SK-N-MC (cell line): ENCODE data around the gene PLXDC2.
"Not testable (repeated sequence)": the region's sequence is repeated elsewhere in the genome, so short reads cannot be mapped to it uniquely, and the experiment has no call there.

Experiments used
- DNase-seq: peaks from one replicate; pipeline ENCODE4 v3.0.0-alpha.2; 2011; ENCODE audit warnings: low read depth, low spot score
- H3K27ac ChIP-seq: fragments of 200-600 bp; sonication (generic); 2 replicates; pipeline ENCODE4 v1.5.1; 2016; ENCODE audit warnings: mixed run types
- H3K36me3 ChIP-seq: fragments of 200-600 bp; sonication (generic); 2 replicates; pipeline ENCODE4 v1.6.1; 2017; ENCODE audit warnings: antibody characterized with exemption, low read length, mixed read lengths; ENCODE audit not compliant: insufficient read depth
- H3K4me3 ChIP-seq: fragments of 200-600 bp; sonication (generic); 2 replicates; pipeline ENCODE4 v1.5.1; 2016
- H3K9ac ChIP-seq: fragments of 200-600 bp; sonication (generic); 2 replicates; pipeline ENCODE4 v1.8.0; 2017; ENCODE audit warnings: mixed run types, mixed read lengths; ENCODE audit not compliant: insufficient read length
- H3K9me3 ChIP-seq: fragments of 200-600 bp; sonication (generic); 2 replicates; pipeline ENCODE4 v1.6.1; 2017; ENCODE audit warnings: low read depth, mild to moderate bottlenecking, antibody characterized with exemption, low read length, moderate library complexity, mixed read lengths
- EZH2 ChIP-seq: fragments of 200-600 bp; sonication (generic); IDR thresholded peaks from one replicate; pipeline ENCODE4 v1.6.1; 2017; ENCODE audit warnings: antibody characterized with exemption
- FOXP2 ChIP-seq: optimal IDR thresholded peaks from 2 replicates; pipeline ENCODE3; 2011; ENCODE audit warnings: mild to moderate bottlenecking, moderate library complexity; ENCODE audit not compliant: insufficient read depth; ENCODE audit errors: extremely low read length, control extremely low read depth
- POLR2AphosphoS5 ChIP-seq: IDR thresholded peaks from 2 replicates; pipeline ENCODE4 v1.6.1; 2012; ENCODE audit warnings: mild to moderate bottlenecking, low read depth, low read length, borderline replicate concordance

The PLXDC2 gene

GRCh38 chr10:19816411-19817230 is at the start of gene PLXDC2:
TSS of gene PLXDC2 (plus strand) at chr10:19816432.
- Histone ChIP-seq H3K9ac (peak within 1 kb of the TSS; percentile 79), H3K9me3 (no peaks in the 10 kb centered on the region), H3K36me3 (peaks cover 11% of the 10 kb centered on the region), H3K27ac (peak within 1 kb of the TSS; percentile 87), H3K4me3 (peak within 1 kb of the TSS; percentile 87)
- DNase-seq: no peak
- TF ChIP-seq FOXP2 (no peak), EZH2 (no peak), POLR2AphosphoS5 (no peak)

GRCh38 chr10:19767876-19768275 is 48.4 kb upstream of the PLXDC2 start:
- no peak for TF ChIP-seq FOXP2
- TF ChIP-seq POLR2AphosphoS5: no peak
- TF ChIP-seq EZH2: no peak
- Histone ChIP-seq H3K36me3 (no peaks in the 10 kb centered on the region), H3K9me3 (no peaks in the 10 kb centered on the region), H3K27ac (no peak overlapping the region), H3K4me3 (no peak overlapping the region), H3K9ac (no peak overlapping the region)
- no peak for DNase-seq

- H3K36me3 ChIP-seq, H3K9ac ChIP-seq, DNase-seq, H3K9me3 ChIP-seq, H3K27ac ChIP-seq, H3K4me3 ChIP-seq: not testable (repeated sequence)
Measured at GRCh38 chr10:19769826-19770225, 46.4 kb upstream of the PLXDC2 start.

- Histone ChIP-seq H3K36me3 (no peaks in the 10 kb centered on the region), H3K4me3 (no peak overlapping the region), H3K9ac (no peak overlapping the region), H3K27ac (no peak overlapping the region), H3K9me3 (no peaks in the 10 kb centered on the region)
- no peak for TF ChIP-seq FOXP2
- TF ChIP-seq EZH2: no peak
- TF ChIP-seq POLR2AphosphoS5: no peak
- no peak for DNase-seq
Measured at GRCh38 chr10:19772972-19773371, 43.3 kb upstream of the PLXDC2 start.

- no peak overlapping the region for H3K27ac ChIP-seq
- H3K36me3 ChIP-seq: no peaks in the 10 kb centered on the region
- H3K4me3 ChIP-seq: no peak overlapping the region
- DNase-seq: no peak
- no peak for TF ChIP-seq FOXP2
- TF ChIP-seq EZH2: no peak
- H3K9me3 ChIP-seq: no peaks in the 10 kb centered on the region
- no peak overlapping the region for H3K9ac ChIP-seq
Measured at GRCh38 chr10:19775296-19775695, 40.9 kb upstream of the PLXDC2 start.

GRCh38 chr10:19777806-19778205 is 38.4 kb upstream of the PLXDC2 start:
- no peaks in the 10 kb centered on the region for H3K9me3 ChIP-seq
- TF ChIP-seq POLR2AphosphoS5 (no peak), EZH2 (no peak), FOXP2 (no peak)
- no peak for DNase-seq
- H3K9ac ChIP-seq: no peak overlapping the region
- no peak overlapping the region for H3K4me3 ChIP-seq
- H3K36me3 ChIP-seq: no peaks in the 10 kb centered on the region
- H3K27ac ChIP-seq: no peak overlapping the region

- no peak for TF ChIP-seq POLR2AphosphoS5
- TF ChIP-seq EZH2: no peak
- TF ChIP-seq FOXP2: no peak
- DNase-seq: no peak
- Histone ChIP-seq H3K27ac (no peak overlapping the region), H3K4me3 (no peak overlapping the region), H3K9ac (no peak overlapping the region), H3K9me3 (no peaks in the 10 kb centered on the region), H3K36me3 (no peaks in the 10 kb centered on the region)
Measured at GRCh38 chr10:19778996-19779395, 37.2 kb upstream of the PLXDC2 start.

GRCh38 chr10:19782430-19783089 is 33.7 kb upstream of the PLXDC2 start:
- H3K27ac ChIP-seq: no peak overlapping the region
- no peaks in the 10 kb centered on the region for H3K9me3 ChIP-seq
- TF ChIP-seq EZH2 (no peak), FOXP2 (no peak), POLR2AphosphoS5 (no peak)
- no peaks in the 10 kb centered on the region for H3K36me3 ChIP-seq
- no peak for DNase-seq
- H3K9ac ChIP-seq: no peak overlapping the region
- no peak overlapping the region for H3K4me3 ChIP-seq
